GM23248 (cell line): ENCODE data around the gene RFC5. TPM values are rescaled to one million over a fixed set of nuclear protein-coding genes. Genes with fewer than 3 reads are reported as not detected.

ENCODE experiments used
- DNase-seq: peaks from one replicate; pipeline ENCODE4 v3.0.0-alpha.2; 2015
- H2AFZ ChIP-seq: fragments of 200-600 bp; sonication (generic); 2 replicates; pipeline ENCODE4 v1.6.1; 2016; ENCODE audit warnings: antibody characterized with exemption
- H3F3A ChIP-seq: fragments of 200-600 bp; sonication (generic); 2 replicates; pipeline ENCODE4 v1.6.1; 2016; ENCODE audit warnings: mild to moderate bottlenecking, antibody characterized with exemption, mixed run types; ENCODE audit not compliant: insufficient read depth
- H3K27ac ChIP-seq: fragments of 200-600 bp; sonication (generic); 2 replicates; pipeline ENCODE4 v1.5.1; 2016; ENCODE audit warnings: mild to moderate bottlenecking
- H3K27me3 ChIP-seq: fragments of 200-600 bp; sonication (generic); replicated peaks from 2 replicates; pipeline ENCODE4 v1.6.1; 2016; ENCODE audit warnings: mild to moderate bottlenecking; ENCODE audit not compliant: insufficient read depth
- H3K36me3 ChIP-seq: fragments of 200-600 bp; sonication (generic); 2 replicates; pipeline ENCODE4 v1.6.1; 2016; ENCODE audit warnings: low read depth, mild to moderate bottlenecking
- H3K4me1 ChIP-seq: fragments of 200-600 bp; sonication (generic); 2 replicates; pipeline ENCODE4 v1.6.1; 2016; ENCODE audit warnings: mild to moderate bottlenecking; ENCODE audit not compliant: insufficient read depth
- H3K4me2 ChIP-seq: fragments of 200-600 bp; sonication (generic); one replicate; pipeline ENCODE4 v1.6.1; 2016; ENCODE audit warnings: mild to moderate bottlenecking; ENCODE audit not compliant: unreplicated experiment
- H3K4me3 ChIP-seq: fragments of 200-600 bp; sonication (generic); 2 replicates; pipeline ENCODE4 v1.5.1; 2016; ENCODE audit warnings: mild to moderate bottlenecking
- H3K79me2 ChIP-seq: fragments of 200-600 bp; sonication (generic); 2 replicates; pipeline ENCODE4 v1.6.1; 2016; ENCODE audit warnings: mild to moderate bottlenecking; ENCODE audit not compliant: insufficient read depth
- H3K9ac ChIP-seq: fragments of 200-600 bp; sonication (generic); 2 replicates; pipeline ENCODE4 v1.6.1; 2016; ENCODE audit warnings: mild to moderate bottlenecking
- H3K9me2 ChIP-seq: fragments of 200-600 bp; sonication (generic); 2 replicates; pipeline ENCODE4 v1.6.1; 2016; ENCODE audit warnings: mixed run types, mild to moderate bottlenecking, moderate library complexity; ENCODE audit not compliant: insufficient read depth
- H3K9me3 ChIP-seq: fragments of 200-600 bp; sonication (generic); one replicate; pipeline ENCODE4 v1.6.1; 2017; ENCODE audit warnings: low read depth
- H4K20me1 ChIP-seq: fragments of 200-600 bp; sonication (generic); 2 replicates; pipeline ENCODE4 v1.6.0; 2016; ENCODE audit not compliant: insufficient read depth
- EZH2 ChIP-seq: fragments of 200-600 bp; sonication (generic); IDR thresholded peaks from 2 replicates; pipeline ENCODE4 v1.6.1; 2018; ENCODE audit warnings: antibody characterized with exemption, mild to moderate bottlenecking; ENCODE audit not compliant: insufficient read depth, poor library complexity, severe bottlenecking
- EZH2phosphoT487 ChIP-seq: fragments of 200-600 bp; sonication (generic); IDR thresholded peaks from 2 replicates; pipeline ENCODE4 v1.6.1; 2018; ENCODE audit warnings: antibody characterized with exemption, moderate library complexity, mild to moderate bottlenecking, low read depth; ENCODE audit not compliant: insufficient read depth
- WGBS, 2 experiments: methylation state at CpG; one replicate each; pipeline ENCODE4 v1.1.6; 2015 to 2017; ENCODE audit warnings: low lambda C conversion rate in 2 of 2, low coverage in 1 of 2; ENCODE audit errors: missing lambda C conversion rate in 2 of 2; 5-methylcytosine and 5-hydroxymethylcytosine counted together
- in situ Hi-C: fragments of 300-500 bp; cut with MboI; formaldehyde crosslinking; loops from 2 replicates; pipeline ENCODE4 v1.15.0; 2020
- polyA plus RNA-seq: library from polyadenylated mRNA; unstranded; fragments of >200 nt; fragmentation: Nextera tagmentation; extraction: Ambion mirVana; gene quantifications from 2 replicates; pipeline ENCODE4 v1.2.1, GENCODE V29; 2016
- total RNA-seq: library from RNA; depleted of rRNA; stranded (reverse); fragments of >200 nt; shearing (Covaris generic); gene quantifications from 2 replicates; pipeline ENCODE4 v1.2.3, GENCODE V29; 2014

RFC5 gene
- total and polyA plus RNA-seq, 2 experiments from 2014 or later, result 15.2 to 21.4 TPM

GRCh38 chr12:118035190-118036041 lies 18.9 kb downstream of the RFC5 start:
- no peaks in the 10 kb centered on the region for H4K20me1 ChIP-seq

DNA sequence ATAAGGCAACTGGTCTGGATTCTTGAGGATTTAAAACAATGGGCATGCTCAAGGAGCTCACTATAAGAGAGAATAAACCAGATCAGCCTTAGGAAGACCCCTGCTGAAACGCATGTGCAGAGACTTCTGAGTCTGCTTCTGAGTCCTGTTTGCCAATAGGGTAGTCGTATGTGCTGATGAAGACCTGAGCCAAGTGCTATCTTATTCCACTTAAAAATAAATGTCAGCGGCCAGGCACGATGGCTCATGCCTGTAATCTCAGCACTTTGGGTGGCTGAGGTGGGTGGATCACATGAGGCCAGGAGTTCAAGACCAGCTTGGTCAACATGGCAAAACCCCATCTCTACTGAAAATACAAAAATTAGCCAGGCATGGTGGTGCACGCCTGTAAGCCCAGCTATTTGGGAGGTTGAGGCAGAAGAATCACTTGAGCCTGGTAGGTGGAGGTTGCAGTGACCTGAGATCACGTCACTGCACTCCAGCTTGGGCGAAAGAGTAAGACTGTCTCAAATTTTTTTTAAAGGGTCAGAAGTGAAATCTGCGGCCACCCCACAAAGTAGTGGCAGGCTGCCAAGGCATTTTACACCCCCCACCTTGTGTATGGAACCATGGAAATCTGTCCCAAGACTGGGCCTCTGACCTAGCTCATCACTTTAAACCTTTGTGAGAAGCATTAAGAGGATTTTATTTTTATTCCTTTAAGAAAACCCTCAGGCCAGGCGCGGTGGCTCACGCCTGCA lies 20.3 kb downstream of the RFC5 start:
- Histone ChIP-seq H2AFZ (no peak overlapping the region), H3K9me2 (no peaks in the 10 kb centered on the region), H3K27ac (no peak overlapping the region), H4K20me1 (no peaks in the 10 kb centered on the region), H3K36me3 (peaks cover 62% of the 10 kb centered on the region), H3K79me2 (peaks cover 31% of the 10 kb centered on the region), H3K27me3 (no peaks in the 10 kb centered on the region), H3K9ac (no peak overlapping the region), H3K4me3 (no peak overlapping the region), H3K4me1 (peaks cover 29% of the 10 kb centered on the region), H3K4me2 (no peak overlapping the region), H3F3A (peaks cover 42% of the 10 kb centered on the region), H3K9me3 (no peaks in the 10 kb centered on the region)
- in situ Hi-C loops, result no loop called here
- WGBS, 2 experiments, result 91 to 93% methylated on average over 11 of the region's 11 CpGs
- TF ChIP-seq EZH2 (no peak), EZH2phosphoT487 (no peak)
- no peak for DNase-seq

More at GRCh38 chr12:118035190-118036041, 18.9 kb downstream of the RFC5 start:
- peak; percentile 74 for DNase-seq
- TF ChIP-seq EZH2 (no peak), EZH2phosphoT487 (no peak)
- WGBS, 2 experiments, result 63 to 64% methylated on average over 9 of the region's 9 CpGs
- peak overlapping the region; percentile 66 for H3K27ac ChIP-seq
- H3K9ac ChIP-seq, result peak overlapping the region; percentile 36; the same call in 1 of the 2 replicates
- H3K4me2 ChIP-seq, result no peak overlapping the region
- H3K4me3 ChIP-seq, result no peak overlapping the region
- no peaks in the 10 kb centered on the region for H3K9me2 ChIP-seq
- peaks cover 20% of the 10 kb centered on the region for H3K79me2 ChIP-seq
- H2AFZ ChIP-seq, result no peak overlapping the region
- H3K4me1 ChIP-seq, result peaks cover 29% of the 10 kb centered on the region
- in situ Hi-C loops, result no loop called here
- peaks cover 51% of the 10 kb centered on the region for H3F3A ChIP-seq
- H3K36me3 ChIP-seq, result peaks cover 71% of the 10 kb centered on the region
- H3K27me3 ChIP-seq, result no peaks in the 10 kb centered on the region
- no peaks in the 10 kb centered on the region for H3K9me3 ChIP-seq

DNA sequence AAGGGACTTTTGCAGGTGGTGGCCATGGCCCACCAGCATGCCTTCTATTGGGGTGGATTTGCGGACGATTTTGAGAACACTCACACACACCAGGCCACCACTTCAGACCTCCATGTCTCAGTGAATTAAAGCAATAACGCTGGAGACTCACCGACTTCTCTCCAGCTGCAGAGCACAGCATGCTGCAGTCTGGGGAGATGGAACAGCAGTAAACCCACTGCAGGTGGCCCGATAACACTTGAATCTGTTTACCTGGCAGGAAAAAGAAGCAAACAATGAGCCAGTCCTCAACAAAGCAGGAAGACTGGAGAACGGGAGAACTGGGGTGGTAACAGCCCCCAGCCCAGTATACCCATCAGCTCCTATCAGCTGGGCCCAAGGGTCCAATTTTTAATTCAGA lies 21.6 kb downstream of the RFC5 start:
- Histone ChIP-seq H3F3A (peaks cover 40% of the 10 kb centered on the region), H3K79me2 (peaks cover 36% of the 10 kb centered on the region), H3K9ac (no peak overlapping the region), H3K4me2 (no peak overlapping the region), H3K9me2 (no peaks in the 10 kb centered on the region), H2AFZ (no peak overlapping the region), H3K27ac (no peak overlapping the region), H3K4me3 (no peak overlapping the region), H3K27me3 (no peaks in the 10 kb centered on the region), H3K9me3 (no peaks in the 10 kb centered on the region), H4K20me1 (no peaks in the 10 kb centered on the region), H3K36me3 (peaks cover 64% of the 10 kb centered on the region), H3K4me1 (peaks cover 23% of the 10 kb centered on the region)
- TF ChIP-seq EZH2, result no peak
- no peak for TF ChIP-seq EZH2phosphoT487
- DNase-seq, result no peak
- in situ Hi-C loops, result no loop called here
- WGBS, 2 experiments, result 88 to 90% methylated on average over 6 of the region's 6 CpGs

GRCh38 chr12:118042091-118042490 lies 25.6 kb downstream of the RFC5 start:
- Histone ChIP-seq H3F3A (peaks cover 8% of the 10 kb centered on the region; the same call in 1 of the 2 replicates), H3K27me3 (no peaks in the 10 kb centered on the region), H3K36me3 (peaks cover 50% of the 10 kb centered on the region), H4K20me1 (no peaks in the 10 kb centered on the region), H3K9ac (no peak overlapping the region), H2AFZ (no peak overlapping the region), H3K27ac (no peak overlapping the region), H3K9me3 (no peaks in the 10 kb centered on the region), H3K79me2 (peaks cover 75% of the 10 kb centered on the region), H3K4me1 (no peaks in the 10 kb centered on the region), H3K4me3 (no peak overlapping the region), H3K9me2 (no peaks in the 10 kb centered on the region), H3K4me2 (no peak overlapping the region)
- WGBS, 2 experiments, result 64 to 70% methylated on average over 4 of the region's 4 CpGs
- DNase-seq, result no peak
- in situ Hi-C loops, result no loop called here
- no peak for TF ChIP-seq EZH2phosphoT487
- no peak for TF ChIP-seq EZH2
